C4-2B (cell line): ENCODE measurements around the gene DIDO1.
"Not testable (repeated sequence)": the region's sequence is repeated elsewhere in the genome, so short reads cannot be mapped to it uniquely, and the experiment has no call there.

ENCODE experiments used
- CTCF ChIP-seq: fragments of 450-650 bp; conservative IDR thresholded peaks from 2 replicates; pipeline ENCODE4 v1.5.1; 2017; ENCODE audit warnings: mild to moderate bottlenecking
- ZFX ChIP-seq: fragments of 450-650 bp; IDR thresholded peaks from 2 replicates; pipeline ENCODE4 v1.6.1; 2017

GRCh38 chr20:62853304-62853703 lies 73.0 kb downstream of the DIDO1 start:
- not testable (repeated sequence) for TF ChIP-seq CTCF, ZFX
